Natural killer cell (primary cell): ENCODE data around the gene BBLN. TPM values are rescaled to one million over a fixed set of nuclear protein-coding genes. Genes with fewer than 3 reads are reported as not detected.
A peak's percentile ranks its signal among the peaks of the same experiment; 100 is the strongest.

ENCODE experiments used
- ATAC-seq, 3 donors: fragments of 150-1000 bp in 2 of 3; fragments of 200-7000 bp in 1 of 3; cut with Tn5 transposase; 1 replicate in 1 of 3; 2 replicates in 2 of 3; pipeline ENCODE4 v1.10.0; 2021; ENCODE audit warnings: mild to moderate bottlenecking in 2 of 3, moderate library complexity in 2 of 3
- DNase-seq, 2 donors: peaks; one replicate each; pipeline versions ENCODE4 v3.0.0 to v3.0.0-alpha.2; 2013 to 2021; ENCODE audit warnings: mixed read lengths in 1 of 2
- H3K27ac ChIP-seq: one replicate; pipeline ENCODE4 v1.5.1; 2013; ENCODE audit warnings: mild to moderate bottlenecking, low read length
- H3K27me3 ChIP-seq: one replicate; pipeline ENCODE4 v1.6.1; 2013; ENCODE audit warnings: low read length; ENCODE audit not compliant: control insufficient read depth, insufficient read depth
- H3K36me3 ChIP-seq: one replicate; pipeline ENCODE4 v1.6.1; 2013; ENCODE audit warnings: low read length; ENCODE audit not compliant: control insufficient read depth, insufficient read depth
- H3K4me1 ChIP-seq: one replicate; pipeline ENCODE4 v1.6.1; 2013; ENCODE audit warnings: low read length; ENCODE audit not compliant: control insufficient read depth, insufficient read depth
- H3K4me3 ChIP-seq: one replicate; pipeline ENCODE4 v1.5.1; 2013; ENCODE audit warnings: low read length
- H3K9me3 ChIP-seq: one replicate; pipeline ENCODE4 v1.6.1; 2013; ENCODE audit warnings: low read length; ENCODE audit not compliant: control insufficient read depth, insufficient read depth
- H3K27ac Mint-ChIP-seq, 2 donors: one replicate each; pipeline ENCODE4 v1.8.0; 2022; ENCODE audit warnings: mild to moderate bottlenecking in 2 of 2, mixed read lengths in 2 of 2, moderate library complexity in 1 of 2
- H3K27me3 Mint-ChIP-seq, 2 donors: one replicate each; pipeline ENCODE4 v1.8.0; 2022; ENCODE audit warnings: low read depth in 2 of 2, mixed read lengths in 2 of 2
- H3K36me3 Mint-ChIP-seq: one replicate; pipeline ENCODE4 v1.8.0; 2022; ENCODE audit warnings: mixed read lengths
- H3K4me1 Mint-ChIP-seq, 2 donors: one replicate each; pipeline ENCODE4 v1.8.0; 2022; ENCODE audit warnings: mixed read lengths in 2 of 2
- H3K4me3 Mint-ChIP-seq: one replicate; pipeline ENCODE4 v1.8.0; 2022; ENCODE audit warnings: mild to moderate bottlenecking, moderate library complexity, mixed read lengths
- H3K9me3 Mint-ChIP-seq, 2 donors: one replicate each; pipeline ENCODE4 v1.8.0; 2022; ENCODE audit warnings: mixed read lengths in 2 of 2
- WGBS: methylation state at CpG from one replicate; pipeline ENCODE4 v1.1.7; 2013; ENCODE audit warnings: missing lambda C conversion rate; ENCODE audit not compliant: insufficient coverage; 5-methylcytosine and 5-hydroxymethylcytosine counted together
- intact Hi-C: fragments of 100-400 bp; cut with micrococcal nuclease; formaldehyde crosslinking; loops from one replicate; pipeline ENCODE4 v1.14.2; 2022
- total RNA-seq, 4 donors: library from RNA; stranded (reverse); fragments of 120-200 nt in 1 of 4; gene quantifications; one replicate each; pipeline versions ENCODE4 v1.2.3 to v1.2.4, GENCODE V29; 2013 to 2022
- TF ChIP-seq, protein P1 (sequence below): fragments of 200-600 bp; IDR thresholded peaks from one replicate; pipeline ENCODE4 v1.8.0; 2022; ENCODE audit warnings: antibody characterized with exemption

The BBLN gene
- total RNA-seq, 3 donors from 2014 or later (not counting 1 experiment from before 2014, with no cell fraction given): 61.8 to 74.0 (median 69.3) TPM

GRCh38 chr9:128161215-128161902 lies 1.3 kb downstream of the BBLN start:
- no peak for ATAC-seq
- TF ChIP-seq, protein P1, sequence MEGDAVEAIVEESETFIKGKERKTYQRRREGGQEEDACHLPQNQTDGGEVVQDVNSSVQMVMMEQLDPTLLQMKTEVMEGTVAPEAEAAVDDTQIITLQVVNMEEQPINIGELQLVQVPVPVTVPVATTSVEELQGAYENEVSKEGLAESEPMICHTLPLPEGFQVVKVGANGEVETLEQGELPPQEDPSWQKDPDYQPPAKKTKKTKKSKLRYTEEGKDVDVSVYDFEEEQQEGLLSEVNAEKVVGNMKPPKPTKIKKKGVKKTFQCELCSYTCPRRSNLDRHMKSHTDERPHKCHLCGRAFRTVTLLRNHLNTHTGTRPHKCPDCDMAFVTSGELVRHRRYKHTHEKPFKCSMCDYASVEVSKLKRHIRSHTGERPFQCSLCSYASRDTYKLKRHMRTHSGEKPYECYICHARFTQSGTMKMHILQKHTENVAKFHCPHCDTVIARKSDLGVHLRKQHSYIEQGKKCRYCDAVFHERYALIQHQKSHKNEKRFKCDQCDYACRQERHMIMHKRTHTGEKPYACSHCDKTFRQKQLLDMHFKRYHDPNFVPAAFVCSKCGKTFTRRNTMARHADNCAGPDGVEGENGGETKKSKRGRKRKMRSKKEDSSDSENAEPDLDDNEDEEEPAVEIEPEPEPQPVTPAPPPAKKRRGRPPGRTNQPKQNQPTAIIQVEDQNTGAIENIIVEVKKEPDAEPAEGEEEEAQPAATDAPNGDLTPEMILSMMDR: no peak
- Histone ChIP-seq H3K27ac (no peak overlapping the region), H3K4me1 (peaks cover 19% of the 10 kb centered on the region), H3K9me3 (no peaks in the 10 kb centered on the region), H3K36me3 (peaks cover 16% of the 10 kb centered on the region), H3K4me3 (no peak overlapping the region), H3K27me3 (no peaks in the 10 kb centered on the region)
- intact Hi-C loops: no loop called here
- Mint-ChIP-seq H3K9me3 (no peaks in the 10 kb centered on the region), H3K27me3 (no peaks in the 10 kb centered on the region), H3K4me3 (peak overlapping the region; percentile 92), H3K4me1 (peaks cover 15 to 22% of the 10 kb centered on the region in 2 donors), H3K27ac (peak overlapping the region in 1 of 2 donors; percentile 18), H3K36me3 (no peaks in the 10 kb centered on the region)
- 97% methylated on average over 12 of the region's 13 CpGs for WGBS
- DNase-seq: no peak

DNA sequence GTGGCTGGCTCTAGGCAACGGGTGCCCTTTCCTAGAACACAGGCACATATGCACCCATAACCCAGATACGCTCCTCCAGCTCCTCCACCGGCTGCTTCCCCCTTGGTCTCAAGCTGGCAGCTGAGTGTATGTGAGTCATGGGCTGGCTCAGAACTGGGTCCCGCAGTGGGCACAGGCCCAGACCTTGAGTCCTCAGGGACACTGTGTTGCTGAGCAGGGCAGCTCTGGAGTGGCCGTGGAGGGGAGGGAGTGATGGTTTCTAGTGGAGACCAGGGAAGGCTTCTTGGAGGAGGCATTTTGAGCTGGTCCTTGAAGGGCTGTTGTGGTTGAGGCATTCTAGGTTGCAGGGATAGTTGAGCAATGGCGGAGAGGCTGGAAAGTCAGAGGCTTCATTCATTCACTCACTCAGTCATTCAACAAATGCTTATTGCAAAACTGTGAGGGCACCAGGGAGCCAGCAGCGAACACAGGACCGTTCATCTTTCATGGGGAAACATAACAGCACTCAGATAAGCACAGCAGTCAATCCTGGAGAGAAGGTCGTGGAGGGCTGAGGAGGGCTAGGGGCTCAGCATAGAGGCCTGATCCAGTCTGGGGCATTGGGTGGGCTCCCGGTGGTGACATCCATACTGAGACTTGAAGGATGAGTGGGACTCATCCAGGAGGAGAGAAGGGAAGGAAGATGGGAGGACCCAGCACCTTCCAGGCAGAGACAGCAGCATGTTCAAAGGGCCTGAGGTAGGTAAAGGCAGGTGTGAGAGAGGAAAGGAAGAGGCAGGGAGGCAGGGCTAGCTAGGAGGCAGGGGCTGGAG lies 2.4 kb downstream of the BBLN start:
- TF ChIP-seq, protein P1: no peak
- peak overlapping the region; percentile 48 to 70 for H3K27ac Mint-ChIP-seq
- 95% methylated on average over 10 of the region's 10 CpGs for WGBS

GRCh38 chr9:128163027-128163515 lies 3.0 kb downstream of the BBLN start:
- no peaks in the 10 kb centered on the region for H3K9me3 Mint-ChIP-seq
- WGBS: 93% methylated on average over 6 of the region's 6 CpGs
- Histone ChIP-seq H3K27ac (no peak overlapping the region), H3K36me3 (peaks cover 32% of the 10 kb centered on the region), H3K9me3 (no peaks in the 10 kb centered on the region), H3K27me3 (no peaks in the 10 kb centered on the region), H3K4me3 (no peak overlapping the region), H3K4me1 (peaks cover 19% of the 10 kb centered on the region)
- intact Hi-C loops: no loop called here
- no peaks in the 10 kb centered on the region for H3K36me3 Mint-ChIP-seq
- DNase-seq (no peak), ATAC-seq (no peak)
- H3K4me3 Mint-ChIP-seq: no peak overlapping the region
- H3K4me1 Mint-ChIP-seq: peaks cover 15 to 22% of the 10 kb centered on the region in 2 donors
- peak overlapping the region; percentile 48 to 70 for H3K27ac Mint-ChIP-seq
- TF ChIP-seq, protein P1: no peak
- no peaks in the 10 kb centered on the region for H3K27me3 Mint-ChIP-seq

More for the DNA sequence above, 2.4 kb downstream of the BBLN start:
- Histone ChIP-seq H3K4me1 (peaks cover 19% of the 10 kb centered on the region), H3K27me3 (no peaks in the 10 kb centered on the region), H3K27ac (no peak overlapping the region), H3K36me3 (peaks cover 26% of the 10 kb centered on the region), H3K9me3 (no peaks in the 10 kb centered on the region), H3K4me3 (no peak overlapping the region)
- no peaks in the 10 kb centered on the region for H3K9me3 Mint-ChIP-seq
- H3K4me1 Mint-ChIP-seq: peaks cover 15 to 22% of the 10 kb centered on the region in 2 donors
- H3K27me3 Mint-ChIP-seq: no peaks in the 10 kb centered on the region
- DNase-seq (no peak), ATAC-seq (no peak)
- H3K36me3 Mint-ChIP-seq: no peaks in the 10 kb centered on the region
- H3K4me3 Mint-ChIP-seq: peak overlapping the region; percentile 92
- intact Hi-C loops: no loop called here
